H54 (cell line): ENCODE data around the gene TAF11L2.
"Not testable (repeated sequence)": the region's sequence is repeated elsewhere in the genome, so short reads cannot be mapped to it uniquely, and the experiment has no call there.

Experiments
- DNase-seq: peaks from one replicate; pipeline ENCODE4 v3.0.0; 2011; ENCODE audit warnings: low spot score, mixed read lengths; ENCODE audit not compliant: insufficient read length
- FAIRE-seq: peaks from 3 replicates; lab custom pipeline; 2011; peaks lifted over from hg19 to GRCh38; lab: Jason Lieb, UNC
- POLR2A ChIP-seq: IDR thresholded peaks from 2 replicates; pipeline ENCODE4 v1.6.1; 2011; ENCODE audit warnings: low read depth, mild to moderate bottlenecking, low read length

Gene TAF11L2

GRCh38 chr5:17492770-17493169, 5.3 kb upstream of the TAF11L2 start:
- TF ChIP-seq POLR2A: no peak
- no peak for DNase-seq
- FAIRE-seq: no peak

- TF ChIP-seq POLR2A: no peak
- DNase-seq (no peak), FAIRE-seq (no peak)
Observed at GRCh38 chr5:17497446-17497845, 585 bp upstream of the TAF11L2 start.

GRCh38 chr5:17511775-17512325, 13.8 kb downstream of the TAF11L2 start:
- no peak for DNase-seq
- no peak for TF ChIP-seq POLR2A
- no peak for FAIRE-seq

GRCh38 chr5:17517526-17517925, 19.5 kb downstream of the TAF11L2 start:
- FAIRE-seq, DNase-seq: not testable (repeated sequence)

GRCh38 chr5:17518067-17518466, 20.0 kb downstream of the TAF11L2 start, which contains the start of gene TAF11L3:
TAF11L3 (plus strand) TSS chr5:17518367.
- not testable (repeated sequence) for FAIRE-seq, DNase-seq

GRCh38 chr5:17519508-17519907, 21.5 kb downstream of the TAF11L2 start:
- FAIRE-seq, DNase-seq: not testable (repeated sequence)

- not testable (repeated sequence) for DNase-seq, FAIRE-seq
Observed at GRCh38 chr5:17521501-17521900, 23.5 kb downstream of the TAF11L2 start, which contains the start of gene TAF11L4. TAF11L4 (plus strand) TSS chr5:17521801.

GRCh38 chr5:17524935-17525334, 26.9 kb downstream of the TAF11L2 start, which contains the start of gene TAF11L5:
TAF11L5 (plus strand) TSS chr5:17525235.
- not testable (repeated sequence) for FAIRE-seq, DNase-seq

- not testable (repeated sequence) for FAIRE-seq, DNase-seq
Observed at GRCh38 chr5:17526504-17526903, 28.5 kb downstream of the TAF11L2 start.

- not testable (repeated sequence) for DNase-seq, FAIRE-seq
Observed at GRCh38 chr5:17528369-17528768, 30.3 kb downstream of the TAF11L2 start, which contains the start of gene TAF11L6. TAF11L6 (plus strand) TSS chr5:17528669.
